H1 (cell line): ENCODE data around the gene TSPAN4. TPM values are rescaled to one million over a fixed set of nuclear protein-coding genes. Genes with fewer than 3 reads are reported as not detected.

Source experiments
- CTCF ChIA-PET: fragments of 300-600 bp; sonication (Branson Sonifier 250); formaldehyde crosslinking; loops from one replicate; lab custom pipeline; 2021; ENCODE audit not compliant: partially characterized antibody; lab: Charles Lee
- POLR2A ChIA-PET: fragments of 300-600 bp; sonication (Branson Sonifier 250); formaldehyde crosslinking; loops from one replicate; lab custom pipeline; 2021; ENCODE audit warnings: inconsistent platforms; ENCODE audit not compliant: partially characterized antibody; lab: Charles Lee
- DNase-seq, 2 experiments: peaks; one replicate each; pipeline versions ENCODE4 v3.0.0 to v3.0.0-alpha.2; 2010 to 2022; ENCODE audit warnings: low spot score in 2 of 2, low read depth in 1 of 2, mixed read lengths in 1 of 2
- FAIRE-seq: peaks from 2 replicates; lab custom pipeline; 2011; peaks lifted over from hg19 to GRCh38; lab: Jason Lieb, UNC
- H2AFZ ChIP-seq: 2 replicates; pipeline ENCODE4 v1.8.1; 2012; ENCODE audit warnings: low read length, inconsistent platforms
- H2AK5ac ChIP-seq: 2 replicates; pipeline ENCODE4 v1.6.1; 2013; ENCODE audit warnings: low read depth, low read length
- H2BK120ac ChIP-seq: replicated peaks from 2 replicates; pipeline ENCODE3; 2013; ENCODE audit warnings: low read depth, low read length, inconsistent platforms
- H2BK12ac ChIP-seq: 2 replicates; pipeline ENCODE4 v1.6.1; 2013; ENCODE audit warnings: low read depth, low read length
- H2BK15ac ChIP-seq: 2 replicates; pipeline ENCODE4 v1.6.1; 2013; ENCODE audit warnings: low read length
- H2BK20ac ChIP-seq: 2 replicates; pipeline ENCODE4 v1.6.1; 2013; ENCODE audit warnings: low read length
- H2BK5ac ChIP-seq: 2 replicates; pipeline ENCODE4 v1.6.1; 2013; ENCODE audit warnings: low read depth, low read length
- H3K14ac ChIP-seq: 2 replicates; pipeline ENCODE4 v1.6.1; 2013; ENCODE audit warnings: inconsistent platforms; ENCODE audit not compliant: insufficient read length
- H3K18ac ChIP-seq: 2 replicates; pipeline ENCODE4 v1.6.1; 2013; ENCODE audit warnings: low read length; ENCODE audit errors: extremely low read depth
- H3K23ac ChIP-seq: 2 replicates; pipeline ENCODE4 v1.6.1; 2013; ENCODE audit warnings: inconsistent platforms; ENCODE audit not compliant: insufficient read length
- H3K23me2 ChIP-seq: 2 replicates; pipeline ENCODE4 v1.6.1; 2013; ENCODE audit warnings: low read depth, low read length
- H3K27ac ChIP-seq: 2 replicates; pipeline ENCODE4 v1.6.1; 2011; ENCODE audit warnings: low read depth, low read length, inconsistent platforms
- H3K27me3 ChIP-seq, 4 experiments: replicated peaks in 1 of 4; 1 replicate in 1 of 4; 2 replicates in 3 of 4; pipeline versions ENCODE4 v1.6.1 to v1.8.1; 2011 to 2013; ENCODE audit warnings: low read length in 3 of 4, mild to moderate bottlenecking in 3 of 4, inconsistent platforms in 2 of 4, mixed read lengths in 2 of 4, moderate library complexity in 1 of 4; ENCODE audit not compliant: control insufficient read depth in 3 of 4, insufficient read depth in 3 of 4; ENCODE audit errors: extremely low read depth in 1 of 4
- H3K36me3 ChIP-seq, 4 experiments: 2 replicates each; pipeline versions ENCODE4 v1.6.1 to v1.8.1; 2011 to 2013; ENCODE audit warnings: mild to moderate bottlenecking in 4 of 4, low read length in 3 of 4, moderate library complexity in 2 of 4, control low read depth in 1 of 4, inconsistent platforms in 1 of 4; ENCODE audit not compliant: insufficient read depth in 4 of 4, control insufficient read depth in 2 of 4
- H3K4ac ChIP-seq: replicated peaks from 2 replicates; pipeline ENCODE3; 2013; ENCODE audit warnings: low read length, low read depth, mixed read lengths, inconsistent platforms; ENCODE audit not compliant: insufficient read length
- H3K4me1 ChIP-seq, 4 experiments: replicated peaks in 1 of 4; 1 replicate in 1 of 4; 2 replicates in 3 of 4; pipeline versions ENCODE4 v1.6.1 to v1.8.1; 2011 to 2013; ENCODE audit warnings: low read length in 3 of 4, inconsistent platforms in 2 of 4, mixed read lengths in 1 of 4; ENCODE audit not compliant: insufficient read depth in 4 of 4, control insufficient read depth in 3 of 4
- H3K4me2 ChIP-seq, 2 experiments: 2 replicates each; pipeline versions ENCODE4 v1.6.1 to v1.8.1; 2011 to 2013; ENCODE audit warnings: low read depth in 2 of 2, low read length in 2 of 2, control low read depth in 1 of 2, inconsistent platforms in 1 of 2, mild to moderate bottlenecking in 1 of 2; ENCODE audit not compliant: insufficient read depth in 1 of 2
- H3K4me3 ChIP-seq, 4 experiments: fragments of 200-600, 300-600 bp in 1 of 4; sonication (generic), shearing (Covaris generic), sonication (Bioruptor Twin) in 1 of 4; 2 replicates each; pipeline versions ENCODE4 v1.5.1 to v1.8.1; 2011 to 2016; ENCODE audit warnings: low read length in 4 of 4, low read depth in 3 of 4, control low read depth in 2 of 4, inconsistent platforms in 2 of 4, mild to moderate bottlenecking in 2 of 4, mixed read lengths in 1 of 4, moderate library complexity in 1 of 4; ENCODE audit not compliant: insufficient read depth in 2 of 4; ENCODE audit errors: extremely low read depth in 1 of 4
- H3K56ac ChIP-seq: replicated peaks from 2 replicates; pipeline ENCODE3; 2013; ENCODE audit warnings: low read depth, mild to moderate bottlenecking, mixed read lengths, low read length, inconsistent platforms; ENCODE audit not compliant: insufficient read length
- H3K79me1 ChIP-seq: 2 replicates; pipeline ENCODE4 v1.6.1; 2013; ENCODE audit warnings: low read depth, low read length, control low read depth
- H3K79me2 ChIP-seq, 2 experiments: 2 replicates each; pipeline versions ENCODE4 v1.6.1 to v1.8.1; 2012 to 2013; ENCODE audit warnings: low read length in 2 of 2, mild to moderate bottlenecking in 2 of 2, inconsistent platforms in 1 of 2; ENCODE audit not compliant: insufficient read depth in 2 of 2, control insufficient read depth in 1 of 2
- H3K9ac ChIP-seq, 4 experiments: replicated peaks in 1 of 4; 1 replicate in 1 of 4; 2 replicates in 3 of 4; pipeline versions ENCODE4 v1.6.1 to v1.8.1; 2011 to 2013; ENCODE audit warnings: low read depth in 3 of 4, low read length in 3 of 4, control low read depth in 2 of 4, mild to moderate bottlenecking in 2 of 4, moderate library complexity in 2 of 4, inconsistent platforms in 1 of 4; ENCODE audit errors: extremely low read depth in 1 of 4
- H3K9me3 ChIP-seq, 2 experiments: 2 replicates each; pipeline versions ENCODE4 v1.6.1 to v1.8.1; 2012 to 2013; ENCODE audit warnings: mild to moderate bottlenecking in 2 of 2, moderate library complexity in 2 of 2, control low read depth in 1 of 2, inconsistent platforms in 1 of 2, low read depth in 1 of 2, low read length in 1 of 2, mixed read lengths in 1 of 2; ENCODE audit not compliant: insufficient read depth in 2 of 2
- H4K20me1 ChIP-seq, 2 experiments: replicated peaks in 1 of 2; 2 replicates each; pipeline versions ENCODE3 to v1.8.1; 2011 to 2013; ENCODE audit warnings: inconsistent platforms in 2 of 2, low read length in 2 of 2, mild to moderate bottlenecking in 1 of 2; ENCODE audit not compliant: insufficient read depth in 2 of 2, control insufficient read depth in 1 of 2
- H4K5ac ChIP-seq: 2 replicates; pipeline ENCODE4 v1.6.1; 2013; ENCODE audit warnings: low read length, low read depth, mixed read lengths, inconsistent platforms; ENCODE audit not compliant: insufficient read length
- H4K8ac ChIP-seq: 2 replicates; pipeline ENCODE4 v1.8.0; 2013; ENCODE audit warnings: mild to moderate bottlenecking, moderate library complexity, low read length, inconsistent platforms; ENCODE audit not compliant: insufficient read depth; ENCODE audit errors: extremely low read depth
- H4K91ac ChIP-seq: replicated peaks from 2 replicates; pipeline ENCODE3; 2013; ENCODE audit warnings: low read length, mixed read lengths, inconsistent platforms; ENCODE audit not compliant: insufficient read length
- JUN ChIP-seq: IDR thresholded peaks from 2 replicates; pipeline ENCODE4 v1.6.1; 2011; ENCODE audit warnings: low read depth, mild to moderate bottlenecking, improper control_type of control experiment, low read length
- SRF ChIP-seq: IDR thresholded peaks from 2 replicates; pipeline ENCODE4 v1.6.1; 2011; ENCODE audit warnings: mild to moderate bottlenecking, low read depth, low read length, moderate library complexity
- TAF1 ChIP-seq: IDR thresholded peaks from 2 replicates; pipeline ENCODE4 v1.6.1; 2011; ENCODE audit warnings: mild to moderate bottlenecking, low read depth, low read length
- WGBS, 2 experiments: shearing (Covaris generic) in 1 of 2; methylation state at CpG; one replicate each; pipeline versions ENCODE4 v1.1.6 to v1.1.7; 2013 to 2015; ENCODE audit warnings: low lambda C conversion rate in 2 of 2, mixed read lengths in 2 of 2, inconsistent platforms in 1 of 2, low coverage in 1 of 2, missing lambda C conversion rate in 1 of 2; ENCODE audit not compliant: insufficient replicate concordance in 2 of 2, insufficient coverage in 1 of 2, insufficient read length in 1 of 2; ENCODE audit errors: extremely low coverage in 1 of 2, missing lambda C conversion rate in 1 of 2; 5-methylcytosine and 5-hydroxymethylcytosine counted together
- polyA plus RNA-seq, 7 experiments: library from polyadenylated mRNA; depleted of rRNA in 3 of 7; stranded (reverse) in 5 of 7; unstranded in 2 of 7; fragments of >200 nt in 5 of 7; fragments of 200-250 nt in 2 of 7; gene quantifications; 1 replicate in 5 of 7; 2 replicates in 1 of 7; 4 replicates in 1 of 7; pipeline versions ENCODE4 v1.2.1 to v1.2.3, GENCODE V29; 2011 to 2013; ENCODE audit warnings: missing spikeins in 2 of 7, mixed read lengths in 2 of 7
- total RNA-seq: library from RNA; stranded (reverse); fragmentation: NEBNext Ultra II Directional; extraction: Animal tissue kit (Norgen Biotek cat#: 25700); gene quantifications from 2 replicates; pipeline ENCODE4 v1.2.1, GENCODE V29; 2021
- TF ChIP-seq, protein P1 (sequence below): IDR thresholded peaks from 2 replicates; pipeline ENCODE4 v1.6.1; 2011; ENCODE audit warnings: low read depth, mild to moderate bottlenecking, low read length; ENCODE audit not compliant: insufficient read depth

TSPAN4 gene
- total and polyA plus RNA-seq, 2 of the 8 experiments (the other 6 are each of a cell fraction or from before 2014, with no cell fraction given), result 74.1 to 145 TPM

DNA sequence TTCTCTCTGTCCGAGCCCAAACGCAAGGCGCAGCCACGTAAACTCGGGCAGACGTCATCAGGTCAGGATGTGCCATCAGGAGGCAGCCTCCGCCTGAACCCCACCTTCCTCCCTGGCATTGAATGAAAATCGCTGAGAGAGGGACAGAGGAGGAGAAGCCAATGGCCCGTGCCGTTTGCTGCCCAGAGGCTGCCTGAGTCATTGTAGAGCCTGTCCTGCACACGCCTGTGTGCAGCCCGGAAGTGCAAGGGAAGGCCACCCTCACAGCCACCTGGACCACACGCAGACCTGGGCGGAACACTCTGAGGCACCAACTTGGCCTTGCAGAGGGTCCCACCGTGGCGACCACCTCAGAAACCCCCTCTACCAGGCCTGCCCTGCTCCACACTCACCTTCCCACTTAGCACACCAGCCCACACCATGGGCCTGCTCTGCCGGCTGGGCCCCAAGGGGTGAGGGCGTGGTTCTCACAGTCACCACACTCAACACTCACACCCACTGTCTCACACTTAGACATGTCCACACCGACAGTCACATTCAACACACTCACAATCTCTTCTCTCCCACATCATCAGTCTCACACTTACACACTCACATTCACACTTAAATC is 58.9 kb downstream of the TSPAN4 start:
- Histone ChIP-seq H3K4me1 (no peaks in the 10 kb centered on the region), H4K20me1 (peaks cover 11 to 30% of the 10 kb centered on the region in 2 experiments), H3K4me3 (no peak overlapping the region), H3K9me3 (no peaks in the 10 kb centered on the region), H3K14ac (no peak overlapping the region), H4K8ac (no peak overlapping the region), H2BK15ac (no peak overlapping the region), H2BK20ac (no peak overlapping the region), H3K27ac (no peak overlapping the region), H2BK120ac (no peak overlapping the region), H3K18ac (no peak overlapping the region), H3K9ac (no peak overlapping the region), H3K23me2 (no peaks in the 10 kb centered on the region), H3K27me3 (no peaks in the 10 kb centered on the region), H3K36me3 (peaks cover 33 to 59% (median 44%) of the 10 kb centered on the region in 4 experiments), H3K23ac (no peak overlapping the region), H3K79me2 (peaks cover 0 to 3% of the 10 kb centered on the region in 2 experiments; a peak in 1 of 4 replicates), H3K56ac (no peak overlapping the region), H2BK5ac (no peak overlapping the region; the same call in 1 of the 2 replicates), H4K5ac (no peak overlapping the region), H2AFZ (no peak overlapping the region), H2BK12ac (no peak overlapping the region), H3K4me2 (no peak overlapping the region), H3K4ac (no peak overlapping the region), H2AK5ac (no peak overlapping the region), H4K91ac (no peak overlapping the region), H3K79me1 (no peaks in the 10 kb centered on the region; the same call in 1 of the 2 replicates)
- POLR2A ChIA-PET, result interaction anchor here (1.1 to 1.4 kb wide), 2 partner anchors 10 to 13 kb away, joined by 3 read pairs; no protein-coding TSS in a partner anchor
- CTCF ChIA-PET, result interaction anchor here (1.8 to 2.2 kb wide), 3 partner anchors 74 to 128 kb away, joined by 4 to 5 read pairs (median 5); no protein-coding TSS in a partner anchor
- FAIRE-seq, result no peak
- no peak for DNase-seq
- WGBS, 2 experiments, result 93% methylated on average over 17 of the region's 19 CpGs; no CpG with 5 or more reads in 1 of the 2 experiments
- TF ChIP-seq TAF1, result no peak
- no peak for TF ChIP-seq JUN
- no peak for TF ChIP-seq SRF
- TF ChIP-seq, protein P1, sequence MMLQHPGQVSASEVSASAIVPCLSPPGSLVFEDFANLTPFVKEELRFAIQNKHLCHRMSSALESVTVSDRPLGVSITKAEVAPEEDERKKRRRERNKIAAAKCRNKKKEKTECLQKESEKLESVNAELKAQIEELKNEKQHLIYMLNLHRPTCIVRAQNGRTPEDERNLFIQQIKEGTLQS, result no peak
